ENCODE results near the gene PGLYRP1.

Gene PGLYRP1

GRCh38 chr19:46032597-46033025 is 9.8 kb upstream of the PGLYRP1 start:
- no peak for DNase-seq (ENCODE audit: extremely low read depth in 1 of 2, low read depth in 1 of 2)

GRCh38 chr19:46031781-46032596 is 9.1 kb upstream of the PGLYRP1 start:
- no peak for DNase-seq (ENCODE audit: extremely low read depth in 1 of 2, low read depth in 1 of 2)

GRCh38 chr19:46030812-46031550 is 8.1 kb upstream of the PGLYRP1 start:
- DNase-seq (ENCODE audit: extremely low read depth in 1 of 2, low read depth in 1 of 2), result no peak

GRCh38 chr19:46025835-46026234 is 3.0 kb upstream of the PGLYRP1 start:
- no peak for DNase-seq (ENCODE audit: extremely low read depth in 1 of 2, low read depth in 1 of 2)

GRCh38 chr19:46023311-46023779 is 492 bp upstream of the PGLYRP1 start:
- DNase-seq (ENCODE audit: extremely low read depth in 1 of 2, low read depth in 1 of 2), result no peak

GRCh38 chr19:46022061-46022430 is 807 bp downstream of the PGLYRP1 start:
- no peak for DNase-seq (ENCODE audit: extremely low read depth in 1 of 2, low read depth in 1 of 2)

- no peak for DNase-seq (ENCODE audit: extremely low read depth in 1 of 2, low read depth in 1 of 2)
These were observed 1.3 kb downstream of the PGLYRP1 start for GRCh38 chr19:46021531-46022041.

- DNase-seq (ENCODE audit: extremely low read depth in 1 of 2, low read depth in 1 of 2), result no peak
These were observed 2.1 kb downstream of the PGLYRP1 start for GRCh38 chr19:46020819-46021125.

- DNase-seq (ENCODE audit: extremely low read depth in 1 of 2, low read depth in 1 of 2), result no peak
These were observed 3.6 kb downstream of the PGLYRP1 start for GRCh38 chr19:46019270-46019669.

GRCh38 chr19:46018729-46019251 is 4.1 kb downstream of the PGLYRP1 start:
- no peak for DNase-seq (ENCODE audit: extremely low read depth in 1 of 2, low read depth in 1 of 2)

- no peak for DNase-seq (ENCODE audit: extremely low read depth in 1 of 2, low read depth in 1 of 2)
These were observed 4.8 kb downstream of the PGLYRP1 start for GRCh38 chr19:46017874-46018675.

- no peak for DNase-seq (ENCODE audit: extremely low read depth in 1 of 2, low read depth in 1 of 2)
These were observed 5.8 kb downstream of the PGLYRP1 start for GRCh38 chr19:46017095-46017429.

- DNase-seq (ENCODE audit: extremely low read depth in 1 of 2, low read depth in 1 of 2), result peak; percentile 54 to 73
These were observed 6.3 kb downstream of the PGLYRP1 start for GRCh38 chr19:46016426-46017094.

GRCh38 chr19:46015687-46016425 is 7.0 kb downstream of the PGLYRP1 start:
- DNase-seq (ENCODE audit: extremely low read depth in 1 of 2, low read depth in 1 of 2), result peak in 1 of 2 donors; percentile 21

GRCh38 chr19:46014941-46015686 is 7.7 kb downstream of the PGLYRP1 start:
- DNase-seq (ENCODE audit: extremely low read depth in 1 of 2, low read depth in 1 of 2), result peak; percentile 16 to 50

GRCh38 chr19:46014534-46014933 is 8.3 kb downstream of the PGLYRP1 start:
- DNase-seq (ENCODE audit: extremely low read depth in 1 of 2, low read depth in 1 of 2), result no peak

GRCh38 chr19:46009530-46010510 is 13.0 kb downstream of the PGLYRP1 start:
- DNase-seq (ENCODE audit: extremely low read depth in 1 of 2, low read depth in 1 of 2), result peak; percentile 30 to 49

- no peak for DNase-seq (ENCODE audit: extremely low read depth in 1 of 2, low read depth in 1 of 2)
These were observed 16.4 kb downstream of the PGLYRP1 start for GRCh38 chr19:46006411-46006810.

Measured in activated CD8-positive, alpha-beta memory T cell treated with anti-CD3 and anti-CD28 coated beads for 1 hour (primary cell).